Sigmoid colon (tissue), 7 donors: ENCODE data around the gene NLRC3. TPM values are rescaled to one million over a fixed set of nuclear protein-coding genes. Genes with fewer than 3 reads are reported as not detected.
A peak's percentile ranks its signal among the peaks of the same experiment; 100 is the strongest.

Experiments used
- DNase-seq: peaks from one replicate; pipeline ENCODE4 v3.0.0-alpha.2; 2019
- H3K27ac ChIP-seq, 4 donors: fragments of 200-600 bp; sonication (generic); one replicate each; pipeline ENCODE4 v1.5.1; 2016 to 2019; ENCODE audit warnings: mild to moderate bottlenecking in 1 of 4
- H3K27me3 ChIP-seq, 3 donors: fragments of 200-600 bp; sonication (generic); one replicate each; pipeline ENCODE4 v1.5.1; 2019; ENCODE audit warnings: mild to moderate bottlenecking in 1 of 3
- H3K36me3 ChIP-seq, 4 donors: fragments of 200-600 bp; sonication (generic); one replicate each; pipeline ENCODE4 v1.5.1; 2016 to 2019
- H3K4me1 ChIP-seq, 4 donors: fragments of 200-600 bp; sonication (generic); one replicate each; pipeline ENCODE4 v1.5.1; 2017 to 2019
- H3K4me3 ChIP-seq, 4 donors: fragments of 200-600 bp; sonication (generic); one replicate each; pipeline ENCODE4 v1.5.1; 2017 to 2019; ENCODE audit warnings: mild to moderate bottlenecking in 2 of 4, moderate library complexity in 1 of 4
- H3K9me3 ChIP-seq, 4 donors: fragments of 200-600 bp in 3 of 4; sonication (generic) in 3 of 4; one replicate each; pipeline versions ENCODE4 v1.5.1 to v1.6.1; 2013 to 2019
- CTCF ChIP-seq, 4 experiments: fragments of 450-650 bp in 3 of 4; fragments of 200-600 bp in 1 of 4; IDR thresholded peaks; one replicate each; pipeline ENCODE4 v1.5.1; 2016 to 2019; ENCODE audit warnings: antibody characterized with exemption in 4 of 4, mild to moderate bottlenecking in 3 of 4, moderate library complexity in 2 of 4
- EP300 ChIP-seq, 4 donors: sonication (generic); formaldehyde crosslinking; IDR thresholded peaks; one replicate each; pipeline ENCODE4 v1.6.1; 2017; ENCODE audit warnings: antibody characterized with exemption in 4 of 4
- POLR2A ChIP-seq, 2 donors: fragments of 450-650 bp; IDR thresholded peaks; one replicate each; pipeline ENCODE4 v1.6.1; 2016; ENCODE audit warnings: antibody characterized with exemption in 2 of 2, mild to moderate bottlenecking in 2 of 2, moderate library complexity in 2 of 2
- POLR2AphosphoS5 ChIP-seq, 4 donors: sonication (generic); formaldehyde crosslinking; IDR thresholded peaks; one replicate each; pipeline ENCODE4 v1.6.1; 2017; ENCODE audit warnings: antibody characterized with exemption in 4 of 4
- WGBS, 2 donors: extraction: QIAGEN DNeasy Blood & Tissue Kit; methylation state at CpG; one replicate each; pipeline ENCODE4 v1.1.7; 2013; 5-methylcytosine and 5-hydroxymethylcytosine counted together
- intact Hi-C: fragments of 100-400 bp; cut with DNase I; formaldehyde crosslinking; loops from one replicate; pipeline ENCODE4 v1.15.1; 2023
- polyA plus RNA-seq, 3 donors: library from polyadenylated mRNA; stranded (reverse); fragments of 200-250 nt; gene quantifications; one replicate each; pipeline ENCODE4 v1.2.3, GENCODE V29; 2013
- total RNA-seq, 4 donors: library from RNA; depleted of rRNA; stranded (reverse); fragments of >200 nt; gene quantifications; one replicate each; pipeline ENCODE4 v1.1.0, GENCODE V29; 2016
- donor health status: healthy with polysubstance abuse.
- donor health status: Bipolar disorder and iron deficiency.
- donor health status: healthy.

NLRC3 gene
- total and polyA plus RNA-seq, 7 donors, result under 0.01 to 7.0 (median 0.27) TPM; not detected in 2

GRCh38 chr16:3519581-3519980 is 57.6 kb downstream of the NLRC3 start:
- Histone ChIP-seq H3K27me3 (no peaks in the 10 kb centered on the region), H3K27ac (peak overlapping the region in 3 of 4 donors; percentile 77 to 90 (median 86)), H3K9me3 (no peaks in the 10 kb centered on the region), H3K4me3 (no peak overlapping the region), H3K4me1 (peaks cover 0 to 32% (median 23%) of the 10 kb centered on the region in 4 donors), H3K36me3 (peaks cover 6 to 64% (median 30%) of the 10 kb centered on the region in 4 donors)
- WGBS, 2 donors, result 94% methylated on average over 2 of the region's 2 CpGs
- DNase-seq, result no peak
- intact Hi-C loops, result no loop called here
- TF ChIP-seq EP300 (IDR thresholded peaks at IDR 0.05) (no peak), POLR2AphosphoS5 (IDR thresholded peaks at IDR 0.05) (no peak), CTCF (IDR thresholded peaks at IDR 0.05) (no peak), POLR2A (IDR thresholded peaks at IDR 0.05) (no peak)

GRCh38 chr16:3518986-3519348 is 58.2 kb downstream of the NLRC3 start:
- Histone ChIP-seq H3K36me3 (peaks cover 12 to 64% (median 35%) of the 10 kb centered on the region in 4 donors), H3K27me3 (no peaks in the 10 kb centered on the region), H3K4me3 (no peak overlapping the region), H3K9me3 (no peaks in the 10 kb centered on the region), H3K4me1 (peaks cover 0 to 32% (median 23%) of the 10 kb centered on the region in 4 donors), H3K27ac (peak overlapping the region in 2 of 4 donors; percentile 86 to 90)
- 95 to 96% methylated on average over 8 of the region's 8 CpGs for WGBS, 2 donors
- intact Hi-C loops, result no loop called here
- DNase-seq, result peak; percentile 56
- TF ChIP-seq POLR2AphosphoS5 (IDR thresholded peaks at IDR 0.05) (no peak), CTCF (IDR thresholded peaks at IDR 0.05) (no peak), POLR2A (IDR thresholded peaks at IDR 0.05) (no peak), EP300 (IDR thresholded peaks at IDR 0.05) (no peak)

GRCh38 chr16:3518292-3518985 is 58.8 kb downstream of the NLRC3 start:
- intact Hi-C loops, result no loop called here
- Histone ChIP-seq H3K36me3 (peaks cover 16 to 64% (median 37%) of the 10 kb centered on the region in 4 donors), H3K9me3 (no peaks in the 10 kb centered on the region), H3K4me1 (peaks cover 0 to 32% (median 23%) of the 10 kb centered on the region in 4 donors), H3K4me3 (no peak overlapping the region), H3K27me3 (no peaks in the 10 kb centered on the region), H3K27ac (peak overlapping the region in 1 of 4 donors; percentile 90)
- 82 to 88% methylated on average over 6 of the region's 6 CpGs for WGBS, 2 donors
- no peak for DNase-seq
- TF ChIP-seq EP300 (IDR thresholded peaks at IDR 0.05) (no peak), POLR2A (IDR thresholded peaks at IDR 0.05) (no peak), POLR2AphosphoS5 (IDR thresholded peaks at IDR 0.05) (no peak), CTCF (IDR thresholded peaks at IDR 0.05) (no peak)

GRCh38 chr16:3515897-3516296 is 61.3 kb downstream of the NLRC3 start:
- intact Hi-C loops, result no loop called here
- no peak overlapping the region for H3K27ac ChIP-seq
- 94 to 95% methylated on average over 4 of the region's 4 CpGs for WGBS, 2 donors
- no peak overlapping the region for H3K4me3 ChIP-seq
- H3K9me3 ChIP-seq, result no peaks in the 10 kb centered on the region
- no peak for DNase-seq
- no peaks in the 10 kb centered on the region for H3K27me3 ChIP-seq
- H3K4me1 ChIP-seq, result peaks cover 0 to 20% (median 14%) of the 10 kb centered on the region in 4 donors
- peaks cover 20 to 83% (median 44%) of the 10 kb centered on the region in 4 donors for H3K36me3 ChIP-seq
- TF ChIP-seq POLR2A (IDR thresholded peaks at IDR 0.05), result no peak
- TF ChIP-seq CTCF (IDR thresholded peaks at IDR 0.05), result no peak
- no peak for TF ChIP-seq EP300 (IDR thresholded peaks at IDR 0.05)
- TF ChIP-seq POLR2AphosphoS5 (IDR thresholded peaks at IDR 0.05), result no peak
